ENCODE measurements around the gene KRT40.

Gene KRT40

DNA sequence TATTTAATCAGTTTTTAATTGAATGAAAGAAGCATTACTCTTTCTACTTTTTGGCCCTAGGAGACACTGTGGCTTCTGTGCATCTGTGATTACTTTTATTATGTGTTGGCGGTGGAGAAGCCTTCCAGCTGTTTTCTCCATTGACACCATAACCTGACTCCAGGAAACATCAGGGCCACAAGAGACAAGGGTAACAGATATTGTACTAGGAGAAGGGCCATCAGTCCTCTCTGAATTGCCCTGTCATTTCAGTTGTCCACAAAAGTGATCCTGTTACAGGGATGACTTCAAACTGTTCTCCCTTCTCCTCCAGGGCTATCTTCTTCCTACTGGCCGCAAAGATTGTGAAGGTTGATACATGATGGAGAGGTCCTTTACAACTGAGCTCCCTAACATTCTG, 32.0 kb downstream of the KRT40 start:
- DNase-seq (ENCODE audit: low spot score), result no peak

DNA sequence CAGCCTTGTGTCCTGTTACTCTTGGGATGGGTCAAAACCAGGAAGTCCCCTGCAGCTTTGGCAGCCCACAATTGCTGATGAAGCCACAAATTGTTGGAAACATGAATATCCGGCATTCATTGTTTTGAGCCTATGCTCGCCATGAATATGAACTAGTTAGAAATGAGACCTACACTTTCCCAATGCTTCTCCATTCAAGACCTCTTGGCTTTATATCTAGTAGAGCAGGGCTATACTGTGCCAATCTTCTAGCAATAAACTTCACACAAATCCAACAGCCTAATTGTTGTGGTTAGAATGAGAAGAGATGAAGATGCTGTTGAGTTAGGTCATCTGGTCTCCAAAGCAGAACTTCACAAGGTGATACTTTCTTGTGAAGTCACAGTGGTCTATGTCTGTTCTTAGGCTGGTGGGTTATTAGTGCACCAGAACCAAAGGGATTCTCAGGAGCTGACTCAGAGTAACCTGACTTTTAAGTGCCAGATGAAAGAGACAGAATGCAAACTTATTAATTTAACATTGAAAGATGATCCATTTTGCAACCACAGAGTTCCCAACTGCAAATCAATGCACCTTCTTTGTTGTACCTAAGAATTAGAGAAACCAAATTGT, 33.0 kb downstream of the KRT40 start:
- no peak for DNase-seq (ENCODE audit: low spot score)

DNA sequence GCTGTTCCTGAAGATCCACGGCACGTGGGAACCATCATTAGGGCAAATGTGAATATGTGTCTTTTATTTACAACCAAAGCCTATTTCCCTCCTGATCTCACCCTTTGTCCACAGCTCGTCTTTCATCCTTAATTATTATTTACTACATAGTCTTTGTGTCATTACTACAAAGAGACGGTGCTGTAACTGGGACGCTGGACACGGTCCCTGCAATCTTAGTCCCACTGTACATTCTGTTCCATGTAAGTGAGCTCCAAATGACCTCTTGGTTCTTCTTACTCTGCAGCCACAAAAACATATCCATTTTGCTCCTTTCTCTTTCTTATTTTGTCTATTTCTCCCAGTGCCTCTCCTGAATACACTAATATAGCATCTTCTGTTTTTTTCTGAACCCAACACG, 34.0 kb downstream of the KRT40 start:
- DNase-seq (ENCODE audit: low spot score), result no peak

DNA sequence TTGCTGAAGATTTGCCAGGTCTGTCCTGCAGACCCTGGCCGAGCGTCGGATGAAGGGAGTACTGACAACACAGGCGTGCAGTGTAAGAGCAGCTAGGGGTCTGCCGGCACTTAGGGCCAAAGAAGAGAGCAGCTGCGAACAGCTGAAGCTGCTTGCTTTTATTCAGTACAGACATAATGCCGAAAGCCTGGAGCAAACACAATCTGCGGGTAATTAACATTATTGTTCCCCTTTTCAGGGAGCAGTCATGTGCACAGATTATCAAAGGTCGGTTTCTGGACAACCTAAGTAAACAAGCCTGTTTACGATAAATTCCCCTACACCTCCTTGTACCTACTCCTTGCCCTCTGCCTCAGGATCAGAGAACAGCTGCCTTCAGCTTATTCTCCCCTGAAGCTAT, 34.7 kb downstream of the KRT40 start:
- no peak for DNase-seq (ENCODE audit: low spot score)

- DNase-seq (ENCODE audit: low spot score), result no peak
Observed at GRCh38 chr17:40947929-40948328, 36.2 kb downstream of the KRT40 start.

- DNase-seq (ENCODE audit: low spot score), result peak; percentile 58
Observed at GRCh38 chr17:40945414-40945813, 38.7 kb downstream of the KRT40 start.

DNA sequence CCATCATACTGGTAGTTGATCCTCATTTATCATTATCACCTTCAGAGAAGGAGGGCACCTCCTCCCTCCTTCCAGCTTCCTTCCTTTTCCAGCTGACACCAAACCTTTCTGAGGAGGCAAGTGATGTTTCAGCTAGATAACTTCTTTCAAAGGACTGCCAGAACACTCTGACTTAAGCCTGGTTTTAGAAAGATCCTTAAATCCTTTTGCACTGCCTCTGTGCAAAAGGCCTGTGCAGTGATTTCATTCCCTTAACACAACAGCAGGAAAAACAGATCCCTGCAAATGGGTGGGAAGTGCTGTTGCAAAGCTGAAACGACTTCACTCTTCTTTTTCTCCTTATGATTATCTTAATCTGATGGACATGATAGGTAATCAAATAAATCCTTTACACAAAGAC, 39.6 kb downstream of the KRT40 start:
- DNase-seq (ENCODE audit: low spot score), result no peak

DNA sequence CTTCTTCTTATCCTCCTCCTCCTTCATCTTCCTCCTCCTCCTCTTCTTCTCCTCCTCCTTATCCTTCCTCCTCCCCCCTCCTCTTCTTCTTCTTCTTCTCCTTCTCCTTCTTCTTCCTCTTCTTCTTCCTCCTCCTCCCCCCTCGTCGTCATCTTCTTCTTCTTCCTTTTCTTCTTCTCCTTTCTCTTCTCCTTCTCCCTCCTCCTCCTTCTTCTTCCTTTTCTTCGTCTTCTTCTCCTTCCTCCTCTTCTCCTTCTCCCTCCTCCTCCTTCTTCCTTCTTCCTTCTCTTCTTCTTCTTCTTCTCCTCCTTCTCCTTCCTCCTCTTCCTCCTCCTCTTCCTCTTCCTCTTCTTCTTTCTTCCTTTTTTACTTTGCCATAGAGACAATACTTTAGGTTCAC, 41.6 kb downstream of the KRT40 start:
- no peak for DNase-seq (ENCODE audit: low spot score)

DNA sequence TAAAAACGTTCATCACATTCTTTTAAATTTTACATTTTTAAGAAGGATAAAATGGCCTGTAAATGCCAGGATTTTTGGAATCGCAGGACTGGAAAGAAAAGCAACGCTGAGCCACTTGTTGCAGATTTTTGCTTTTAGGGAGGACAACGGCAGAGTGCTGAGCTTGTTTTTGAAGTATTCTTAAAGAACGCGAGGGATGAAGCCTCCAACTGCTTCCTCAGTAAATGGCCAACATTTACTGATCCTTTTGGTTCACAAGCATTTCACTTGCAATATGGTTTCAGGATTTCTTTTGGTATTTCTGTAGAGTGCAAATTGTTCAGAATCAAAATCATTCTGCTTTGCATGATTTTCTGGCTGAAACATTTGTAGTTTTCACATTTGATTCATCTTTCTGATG, 43.9 kb downstream of the KRT40 start:
- DNase-seq (ENCODE audit: low spot score), result no peak

DNA sequence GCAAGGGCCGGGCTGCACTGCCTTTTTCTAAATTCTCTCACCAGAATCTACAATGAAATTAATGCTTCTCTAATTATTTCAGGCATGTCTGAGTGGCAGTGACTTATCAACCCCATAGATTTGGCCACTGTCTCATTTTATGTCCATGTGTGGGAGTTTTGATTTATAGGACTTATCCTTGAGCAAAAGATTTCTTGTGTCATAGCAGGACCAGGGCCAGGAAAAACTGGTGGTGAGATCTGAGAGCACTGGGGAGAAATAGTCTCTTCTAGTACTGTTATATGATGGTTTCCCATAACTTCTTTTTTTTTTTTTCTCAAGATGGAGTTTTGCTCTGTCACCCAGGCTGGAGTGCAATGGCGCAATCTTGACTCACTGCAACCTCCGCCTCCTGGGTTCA, 45.1 kb downstream of the KRT40 start:
- DNase-seq (ENCODE audit: low spot score), result no peak

GRCh38 chr17:40937384-40937819, 46.7 kb downstream of the KRT40 start, which contains the start of gene KRT23:
TSS of gene KRT23 (minus strand) at chr17:40937646. CDS start at chr17:40936603, 1,043 bp downstream.
- no peak for DNase-seq (ENCODE audit: low spot score)

DNA sequence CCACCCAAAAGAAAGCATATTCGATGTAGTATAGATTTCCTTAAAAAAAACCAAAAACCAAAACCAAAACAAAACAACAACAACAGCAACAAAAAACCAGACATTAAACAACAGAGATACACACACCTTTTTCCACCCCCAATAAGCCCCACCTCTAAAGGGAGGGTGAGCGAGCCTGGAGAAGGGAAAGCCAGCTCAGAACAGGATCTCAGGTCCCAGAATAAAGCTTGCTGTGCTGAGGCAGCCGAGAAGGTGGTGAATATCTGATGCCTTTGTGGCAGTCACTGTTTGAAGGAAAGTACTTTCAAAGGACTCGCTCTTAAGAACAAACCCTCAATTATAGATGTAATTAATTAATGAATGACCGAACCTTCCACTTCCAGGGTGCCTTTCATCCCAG, 47.1 kb downstream of the KRT40 start:
- no peak for DNase-seq (ENCODE audit: low spot score)

DNA sequence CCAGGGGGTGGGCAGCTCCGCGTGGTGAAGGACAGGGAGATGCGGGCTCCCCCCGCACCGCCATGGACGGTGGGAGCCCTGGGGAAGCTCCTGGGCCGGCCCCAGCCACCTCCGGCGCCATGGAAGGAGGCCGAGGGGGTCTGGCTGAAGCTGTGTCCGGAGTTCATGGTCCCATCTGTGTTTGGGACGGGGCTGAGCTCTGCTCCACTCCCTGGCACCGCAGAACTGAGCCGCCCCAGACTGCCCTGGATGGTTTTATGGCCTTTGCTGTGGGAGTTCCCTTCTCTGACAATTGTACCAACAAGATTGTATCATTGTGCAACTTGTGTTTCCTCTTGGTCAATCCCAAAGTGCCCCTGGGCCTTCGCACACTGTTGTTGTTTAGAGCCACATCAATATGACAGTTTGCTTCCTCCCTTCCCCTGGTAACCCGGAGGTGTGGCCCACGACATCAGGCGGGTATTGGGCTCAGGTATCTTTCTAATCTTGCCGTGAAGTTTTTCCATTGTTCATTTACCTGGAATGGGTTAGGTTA, 47.6 kb downstream of the KRT40 start:
- DNase-seq (ENCODE audit: low spot score), result no peak

- no peak for DNase-seq (ENCODE audit: low spot score)
Observed at GRCh38 chr17:40935624-40936023, 48.5 kb downstream of the KRT40 start.

GRCh38 chr17:40932608-40933007, 51.5 kb downstream of the KRT40 start:
- peak; percentile 38 for DNase-seq (ENCODE audit: low spot score)

DNA sequence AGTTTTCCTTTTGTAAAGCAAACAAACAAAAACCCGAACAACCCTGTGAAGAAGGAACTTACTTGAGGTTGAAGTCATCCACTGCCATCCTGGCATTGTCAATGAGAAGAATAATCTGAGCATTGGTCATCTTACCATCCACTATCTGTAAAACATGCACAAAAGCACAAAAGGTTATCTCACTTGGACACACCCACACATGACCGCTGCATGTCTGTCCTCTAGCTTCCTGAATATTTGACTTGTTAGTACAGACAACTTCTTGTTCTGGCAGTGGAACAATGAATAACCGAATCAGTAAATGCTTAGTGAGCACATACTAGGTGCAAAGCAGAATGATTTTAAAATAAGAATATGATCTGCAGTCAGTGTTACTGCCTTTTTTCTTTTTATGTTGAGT, 52.8 kb downstream of the KRT40 start:
- no peak for DNase-seq (ENCODE audit: low spot score)
